GM12892 (cell line): ENCODE results near the gene WDR36.

Source experiments
- POLR2A ChIP-seq: IDR thresholded peaks from 2 replicates; pipeline ENCODE4 v1.6.1; 2011; ENCODE audit warnings: low read depth, low read length, control low read depth
- POLR2AphosphoS5 ChIP-seq: IDR thresholded peaks from 2 replicates; pipeline ENCODE4 v1.6.1; 2011; ENCODE audit warnings: low read depth, low read length, control low read depth
- TAF1 ChIP-seq: IDR thresholded peaks from 2 replicates; pipeline ENCODE4 v1.6.1; 2011; ENCODE audit warnings: low read depth, mild to moderate bottlenecking, control low read depth, low read length, borderline replicate concordance

DNA sequence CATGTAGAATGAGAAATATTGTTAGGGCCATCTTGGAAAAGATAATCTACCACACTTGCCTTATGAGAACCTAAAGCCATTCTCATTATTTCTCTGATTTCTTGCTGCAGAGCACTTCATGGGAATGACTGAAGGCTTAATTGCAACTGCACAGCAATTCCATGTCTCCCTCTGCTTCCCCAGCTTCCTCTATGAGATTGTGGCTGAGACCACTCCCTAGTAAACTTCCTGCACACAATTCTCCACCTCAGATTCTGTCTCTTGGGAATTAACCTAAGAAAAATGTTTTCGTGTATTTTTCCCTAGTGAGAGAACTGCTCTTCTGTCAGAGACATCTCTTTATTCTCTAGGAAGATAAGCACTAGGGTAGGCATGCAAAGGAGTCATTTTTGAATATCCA lies 76.5 kb downstream of the WDR36 start:
- TF ChIP-seq POLR2A = no peak
- no peak for TF ChIP-seq POLR2AphosphoS5
- no peak for TF ChIP-seq TAF1
